ENCODE results near the gene CLDN4.
A peak's percentile ranks its signal among the peaks of the same experiment; 100 is the strongest.

GRCh38 chr7:73865738-73866445 is 35.1 kb downstream of the CLDN4 start:
- TF ChIP-seq CTCF (conservative IDR thresholded peaks at IDR 0.05; ENCODE audit: low read length) (peak; percentile 73), EZH2phosphoT487 (IDR thresholded peaks at IDR 0.05; ENCODE audit: borderline replicate concordance) (no peak)
